Activated CD4-positive, alpha-beta T cell treated with anti-CD3 and anti-CD28 coated beads, Interleukin-10, Interleukin-2, amounts not matched to agents 100 ng/mL and 50 ng/mL, durations not matched to agents 16 hours and 8 hours (primary cell): ENCODE measurements around the gene CP.

Experiments used
- DNase-seq: peaks from one replicate; pipeline ENCODE4 v3.0.0-alpha.2; 2020

Gene CP

GRCh38 chr3:149180057-149180573 lies 41.5 kb downstream of the CP start:
- DNase-seq, result no peak

- DNase-seq, result no peak
These were observed 42.4 kb downstream of the CP start for GRCh38 chr3:149179220-149179619.

- no peak for DNase-seq
These were observed 44.5 kb downstream of the CP start for GRCh38 chr3:149177122-149177521.

GRCh38 chr3:149174901-149175300 lies 46.7 kb downstream of the CP start:
- DNase-seq, result peak; percentile 62

- DNase-seq, result no peak
These were observed 51.0 kb downstream of the CP start for GRCh38 chr3:149170672-149171071.

GRCh38 chr3:149167898-149168297 lies 53.7 kb downstream of the CP start:
- DNase-seq, result no peak

GRCh38 chr3:149163066-149163465 lies 58.6 kb downstream of the CP start:
- DNase-seq, result no peak

- no peak for DNase-seq
These were observed 59.6 kb downstream of the CP start for GRCh38 chr3:149162007-149162406.

GRCh38 chr3:149160754-149161300 lies 60.8 kb downstream of the CP start:
- no peak for DNase-seq

GRCh38 chr3:149153402-149153801 lies 68.2 kb downstream of the CP start:
- no peak for DNase-seq

- peak; percentile 71 for DNase-seq
These were observed 69.2 kb downstream of the CP start for GRCh38 chr3:149152420-149152819.

- DNase-seq, result no peak
These were observed 69.8 kb downstream of the CP start for GRCh38 chr3:149151843-149152242.

- DNase-seq, result no peak
These were observed 71.2 kb downstream of the CP start for GRCh38 chr3:149150436-149150835.

- no peak for DNase-seq
These were observed 75.7 kb downstream of the CP start for GRCh38 chr3:149145974-149146373.

- DNase-seq, result no peak
These were observed 76.3 kb downstream of the CP start for GRCh38 chr3:149145356-149145755.

- DNase-seq, result no peak
These were observed 78.9 kb downstream of the CP start for GRCh38 chr3:149142682-149143081.

- DNase-seq, result no peak
These were observed 87.1 kb downstream of the CP start for GRCh38 chr3:149134575-149134974.

- DNase-seq, result peak; percentile 42
These were observed 90.0 kb downstream of the CP start for GRCh38 chr3:149131589-149131988.

GRCh38 chr3:149129326-149130205 lies 92.1 kb downstream of the CP start, which contains the start of gene HPS3:
Gene HPS3, plus strand, starts transcription at chr3:149129638. Its CDS starts 86 bp downstream, at chr3:149129724.
- peak; percentile 89 for DNase-seq

- no peak for DNase-seq
These were observed 92.8 kb downstream of the CP start for GRCh38 chr3:149128821-149129220.

GRCh38 chr3:149122721-149123578 lies 98.7 kb downstream of the CP start:
- DNase-seq, result no peak
